Stimulated activated CD8-positive, alpha-beta memory T cell treated with anti-CD3 and anti-CD28 coated beads, Interleukin-12 subunit alpha, Interleukin-12 subunit beta, amount 100 ng/mL, for 1 hour (primary cell): Measurements from ENCODE around the gene SPDYE2B.
"Not testable (repeated sequence)": the region's sequence is repeated elsewhere in the genome, so short reads cannot be mapped to it uniquely, and the experiment has no call there.

Source experiments
- DNase-seq: peaks from one replicate; pipeline ENCODE4 v3.0.0-alpha.2; 2020; ENCODE audit warnings: low read depth

The SPDYE2B gene, protein sequence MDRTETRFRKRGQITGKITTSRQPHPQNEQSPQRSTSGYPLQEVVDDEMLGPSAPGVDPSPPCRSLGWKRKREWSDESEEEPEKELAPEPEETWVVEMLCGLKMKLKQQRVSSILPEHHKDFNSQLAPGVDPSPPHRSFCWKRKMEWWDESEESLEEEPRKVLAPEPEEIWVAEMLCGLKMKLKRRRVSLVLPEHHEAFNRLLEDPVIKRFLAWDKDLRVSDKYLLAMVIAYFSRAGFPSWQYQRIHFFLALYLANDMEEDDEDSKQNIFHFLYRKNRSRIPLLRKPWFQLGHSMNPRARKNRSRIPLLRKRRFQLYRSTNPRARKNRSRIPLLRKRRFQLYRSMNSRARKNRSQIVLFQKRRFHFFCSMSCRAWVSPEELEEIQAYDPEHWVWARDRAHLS

DNA sequence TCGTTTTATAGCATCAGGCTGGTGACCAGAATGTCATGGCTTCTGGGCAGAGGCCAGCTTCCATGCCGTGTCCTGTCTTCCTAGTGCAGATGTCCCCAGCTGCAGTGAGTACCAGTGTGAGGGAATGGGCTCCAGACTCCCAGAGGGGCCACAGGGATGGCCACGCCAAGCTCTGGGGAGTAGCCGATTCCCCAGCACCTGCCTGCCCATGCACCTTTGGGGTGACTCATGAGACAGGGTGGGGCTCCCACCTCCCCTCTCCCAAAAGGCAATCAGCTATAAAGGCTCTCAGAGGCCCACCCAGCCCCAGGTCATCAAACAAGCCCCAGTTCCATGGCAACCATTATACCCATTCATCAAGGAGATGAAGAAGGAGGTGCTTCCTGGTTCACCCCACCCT lies at the start of gene SPDYE2B:
Gene SPDYE2B, plus strand, starts transcription at position 396 of the 400 bp plus-strand sequence. CDS start 2,030 bp downstream, outside the sequence.
- DNase-seq: not testable (repeated sequence)

DNA sequence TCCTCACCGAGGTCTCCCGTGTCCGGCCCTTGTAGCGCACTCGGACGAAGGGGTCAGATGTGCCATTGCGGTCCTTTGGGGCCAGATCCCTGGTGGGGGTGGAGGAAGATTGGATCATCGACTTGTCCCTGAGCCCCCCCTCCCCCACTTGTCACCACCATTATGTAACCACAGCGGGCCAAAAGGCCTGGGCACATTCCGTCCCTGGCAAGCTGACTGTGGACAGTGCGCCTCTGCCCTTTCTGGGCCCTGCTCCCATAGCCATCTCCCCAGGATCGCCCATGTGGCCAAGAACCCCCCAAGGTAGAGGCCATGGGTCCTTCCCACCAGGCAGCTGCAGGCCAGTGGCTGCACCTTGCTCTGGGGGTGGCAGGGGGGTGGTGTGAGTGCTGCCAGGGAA lies 47.8 kb upstream of the SPDYE2B start:
- DNase-seq: not testable (repeated sequence)

DNA sequence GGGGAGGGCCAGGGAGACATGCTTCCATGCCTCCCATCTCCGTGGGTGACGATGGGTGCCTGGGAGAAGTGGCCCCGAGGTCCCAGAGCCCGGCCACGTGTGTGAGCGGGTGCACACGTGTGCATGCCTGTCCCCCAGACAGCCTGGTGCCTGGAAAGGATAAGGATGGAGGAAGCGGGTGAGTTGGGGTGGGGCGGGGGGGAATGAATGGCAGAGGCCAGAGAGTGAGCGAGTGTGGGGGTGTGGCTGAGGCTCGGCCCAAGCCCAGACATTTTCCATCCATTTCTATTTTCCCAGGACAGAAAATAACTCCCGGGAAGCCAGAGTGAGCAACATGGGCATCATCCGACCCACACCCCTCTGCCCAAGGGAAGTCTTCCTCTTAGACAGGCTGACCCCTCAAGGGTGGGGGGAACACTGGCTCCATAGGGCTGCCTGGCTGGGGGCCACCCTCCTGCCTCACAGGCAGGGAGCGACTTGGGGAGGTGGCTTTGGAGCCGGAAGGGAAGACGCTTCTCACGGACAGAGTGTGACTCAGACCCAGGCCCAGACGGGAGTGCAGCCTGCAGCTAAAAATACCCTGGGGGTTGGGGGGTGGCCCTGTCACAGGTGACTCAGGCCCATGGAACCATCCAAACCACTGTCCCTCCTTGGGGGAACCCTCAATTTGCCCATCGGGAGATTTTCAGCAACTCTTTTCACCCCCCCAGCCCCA lies 45.5 kb upstream of the SPDYE2B start:
- DNase-seq: not testable (repeated sequence)

DNA sequence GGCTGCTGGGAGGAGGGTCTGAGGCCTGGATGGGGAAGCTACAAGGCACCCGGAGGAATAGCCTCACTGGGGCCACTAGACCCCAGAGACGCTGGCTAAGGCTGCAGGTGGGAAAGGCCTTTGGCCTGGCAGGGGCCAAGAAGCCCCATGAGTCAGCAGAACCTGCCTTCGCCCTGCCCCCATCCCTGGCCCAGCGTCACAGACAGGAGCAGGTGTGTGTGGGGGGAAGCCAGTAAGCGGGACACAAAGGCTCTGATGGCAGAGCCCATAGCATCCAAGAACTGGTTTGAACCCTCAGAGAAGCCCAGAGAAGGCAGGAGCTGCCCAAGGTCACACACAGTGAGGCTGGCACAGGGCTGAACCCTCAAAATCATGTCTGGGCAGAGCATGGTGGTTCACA lies 43.3 kb upstream of the SPDYE2B start:
- not testable (repeated sequence) for DNase-seq

DNA sequence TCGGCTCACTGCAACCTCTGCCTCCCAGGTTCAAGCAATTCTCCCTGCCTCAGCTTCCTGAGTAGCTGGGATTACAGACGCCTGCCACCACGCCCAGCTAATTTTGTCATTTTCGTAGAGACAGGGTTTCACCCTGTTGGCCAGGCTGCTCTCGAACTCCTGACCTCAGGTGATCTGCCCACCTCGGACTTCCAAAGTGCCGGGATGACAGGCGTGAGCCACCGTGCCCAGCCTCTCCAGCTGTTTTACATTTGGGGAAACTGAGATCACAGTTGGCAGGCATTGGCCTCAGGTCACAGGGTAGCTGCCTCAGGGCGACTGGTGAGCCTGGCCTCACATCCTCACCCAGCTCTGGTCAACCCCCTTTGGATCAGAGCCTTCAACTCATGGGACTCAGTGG lies 40.4 kb upstream of the SPDYE2B start:
- DNase-seq: not testable (repeated sequence)

DNA sequence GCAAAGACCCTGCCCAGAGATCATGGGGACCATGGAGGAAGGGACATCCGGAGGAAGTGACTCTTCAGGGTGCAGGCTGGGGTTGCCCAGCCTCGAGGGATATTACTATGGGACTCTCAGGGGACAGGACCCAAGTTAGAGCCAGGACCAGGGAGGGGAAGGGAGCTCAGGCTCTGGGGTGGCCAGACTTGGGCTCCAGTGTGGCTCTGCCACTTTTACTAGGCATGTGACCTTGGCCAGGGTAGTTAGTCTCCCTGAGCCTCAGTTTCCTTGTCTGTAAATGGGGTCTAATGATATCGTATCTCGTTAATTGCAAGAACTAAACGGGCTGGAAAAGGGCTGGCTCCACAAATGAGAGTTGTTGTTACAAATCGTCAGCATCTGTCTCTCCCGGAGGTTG lies 39.7 kb upstream of the SPDYE2B start:
- not testable (repeated sequence) for DNase-seq

DNA sequence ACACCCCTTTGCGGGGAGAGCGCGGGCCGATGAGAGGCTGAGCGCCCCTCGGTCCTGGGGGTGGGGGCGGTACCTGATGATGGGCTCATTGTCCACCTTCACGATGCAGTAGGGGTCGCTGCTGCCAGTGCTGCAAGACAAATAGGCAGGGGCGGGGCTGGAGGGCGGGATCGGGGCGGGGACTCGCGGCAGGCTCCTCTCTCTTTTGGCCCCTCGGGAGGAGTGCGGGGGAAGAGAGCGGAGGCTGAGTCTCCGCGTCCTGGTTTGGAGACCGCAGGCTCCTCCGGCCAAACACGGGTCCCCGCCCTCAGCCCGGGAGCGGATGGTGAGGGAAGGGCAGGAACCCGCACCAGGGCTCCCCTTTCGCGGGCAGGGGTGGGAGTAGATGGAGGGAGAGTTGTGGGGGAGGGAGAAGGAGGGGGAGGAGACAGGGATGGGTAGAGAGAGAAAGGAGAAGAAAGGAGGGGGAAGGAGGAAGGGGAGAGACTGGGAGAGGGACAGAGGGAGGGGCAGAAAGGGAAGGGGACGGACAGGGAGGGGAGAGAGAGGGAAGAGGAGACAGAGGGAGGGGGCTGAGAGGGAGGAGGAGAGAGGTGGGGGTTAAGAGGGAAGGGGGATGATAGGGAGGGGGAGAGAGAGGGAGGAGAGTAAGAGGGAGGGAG lies 39.0 kb upstream of the SPDYE2B start:
- DNase-seq: not testable (repeated sequence)

DNA sequence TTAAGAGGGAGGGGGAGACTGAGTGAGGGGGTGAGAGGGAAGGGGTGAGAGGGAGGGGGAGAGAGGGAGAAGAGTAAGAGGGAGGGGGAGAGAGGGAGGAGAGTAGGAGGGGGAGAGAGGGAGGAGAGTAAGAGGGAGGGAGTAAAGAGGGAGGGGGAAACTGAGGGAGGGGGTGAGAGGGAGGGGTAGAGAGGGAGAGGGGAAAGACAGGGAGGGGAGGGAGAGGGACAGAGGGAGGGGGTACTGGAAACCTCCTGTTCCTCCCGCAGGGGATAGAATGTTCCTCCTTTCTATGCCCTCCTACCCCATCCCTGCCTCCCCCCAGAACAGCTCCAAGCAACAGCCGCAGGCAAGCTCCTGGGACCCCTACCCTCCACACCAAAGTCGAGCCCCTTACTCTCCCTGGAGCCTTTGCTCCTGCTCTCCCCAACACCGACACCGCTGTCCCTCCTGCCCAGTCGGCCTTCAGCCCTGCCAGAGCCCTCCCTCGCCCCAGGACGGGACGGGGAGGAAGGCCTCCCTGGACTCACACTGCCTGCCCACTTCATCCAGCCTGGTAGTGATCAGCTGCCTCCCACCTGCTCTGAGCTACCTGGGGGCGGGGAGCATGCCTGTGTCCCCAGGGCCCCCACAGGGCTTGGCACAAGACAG lies 38.3 kb upstream of the SPDYE2B start:
- DNase-seq: not testable (repeated sequence)

DNA sequence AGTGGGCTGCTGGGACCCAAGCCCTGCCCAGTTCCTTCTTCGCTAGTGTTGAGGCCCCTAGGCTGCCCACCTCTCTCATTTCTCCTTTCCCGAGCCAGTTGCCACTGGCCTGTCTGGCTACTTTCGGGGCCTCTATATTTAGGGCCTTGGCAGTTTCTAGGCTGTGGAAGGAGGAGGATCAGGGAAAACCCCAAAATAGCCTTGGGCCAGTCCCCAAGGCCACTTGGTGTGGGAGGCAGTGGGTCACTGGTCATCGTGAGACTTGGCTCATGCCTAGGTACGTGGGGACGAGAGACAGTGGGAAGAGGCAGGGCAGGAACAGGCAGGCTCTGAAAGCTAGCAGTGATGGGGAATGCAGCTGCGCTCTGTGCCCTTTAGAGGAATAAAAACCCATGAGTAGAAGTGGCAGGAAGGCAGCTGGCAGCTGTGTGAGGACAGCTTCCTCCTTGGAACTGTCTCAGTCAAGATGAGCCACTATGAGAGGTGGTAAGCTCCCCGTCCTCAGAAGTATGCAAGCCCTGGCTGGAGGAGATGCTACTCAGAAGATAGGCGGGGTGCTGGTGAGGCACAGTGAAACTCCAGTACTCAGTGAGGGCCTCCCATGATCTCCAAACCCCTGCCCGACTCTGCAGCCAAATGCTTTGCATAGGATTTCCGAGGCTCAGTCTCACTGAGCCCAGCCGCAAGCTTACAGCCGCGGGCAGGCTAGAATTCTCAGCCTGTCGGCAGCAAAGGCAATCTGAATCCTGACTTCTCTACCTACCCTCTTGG lies 36.4 kb upstream of the SPDYE2B start:
- DNase-seq: not testable (repeated sequence)

DNA sequence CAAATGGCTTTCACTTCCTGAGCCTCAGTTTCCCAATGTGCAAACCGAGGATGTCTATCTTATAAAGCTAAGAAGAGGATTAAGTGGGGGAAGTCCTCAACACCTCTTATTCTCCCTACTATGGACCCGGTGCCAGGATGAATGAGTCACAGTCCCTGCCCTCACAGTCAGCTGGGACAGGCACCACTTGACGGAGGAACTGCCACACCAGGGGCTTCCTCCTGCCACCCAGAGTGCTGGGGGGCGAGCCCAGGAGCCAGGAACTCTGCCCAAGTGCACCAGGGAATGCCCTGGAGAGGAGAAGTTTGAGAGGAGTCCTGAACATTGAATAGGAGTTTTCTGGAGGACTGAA lies 35.8 kb upstream of the SPDYE2B start:
- not testable (repeated sequence) for DNase-seq

DNA sequence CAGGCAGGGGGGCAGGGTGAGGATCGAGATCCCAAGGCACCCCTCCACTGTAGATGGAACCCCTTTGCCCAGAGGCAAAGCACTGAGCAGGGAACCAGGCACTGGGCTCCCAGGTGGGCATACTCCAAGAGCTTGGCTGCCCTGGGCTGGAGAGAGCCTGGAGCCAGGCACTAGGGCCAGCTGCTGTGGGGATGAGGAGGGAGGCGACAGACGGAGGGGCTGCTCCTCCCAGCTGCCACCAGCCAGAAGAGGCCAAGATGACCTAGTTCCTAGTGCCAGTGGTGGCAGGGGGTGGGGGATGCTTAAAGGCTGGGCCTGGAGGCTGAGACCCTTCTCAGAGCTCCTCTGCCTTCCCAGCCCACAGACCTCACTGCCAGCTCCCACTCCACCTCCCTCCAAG lies 35.2 kb upstream of the SPDYE2B start:
- DNase-seq: not testable (repeated sequence)

DNA sequence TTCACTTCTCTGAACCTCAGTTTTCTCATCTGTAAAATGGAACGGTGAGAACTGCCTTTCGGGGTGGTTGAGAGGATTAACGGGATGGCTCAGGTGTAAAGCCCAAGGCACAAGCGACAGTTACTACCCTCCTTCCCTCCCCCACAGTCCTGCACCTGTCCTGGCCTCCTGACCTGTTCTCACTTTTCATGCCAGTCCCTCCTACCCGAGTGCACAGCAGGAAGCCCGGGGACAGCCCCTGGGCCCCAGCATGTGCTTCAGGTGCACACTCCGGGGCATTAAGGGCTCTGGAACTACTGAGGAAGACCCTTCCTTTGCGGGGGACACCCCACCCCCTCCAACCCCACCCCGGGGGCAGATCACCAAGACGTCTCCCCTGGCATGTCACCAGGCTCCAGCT lies 34.2 kb upstream of the SPDYE2B start:
- not testable (repeated sequence) for DNase-seq

DNA sequence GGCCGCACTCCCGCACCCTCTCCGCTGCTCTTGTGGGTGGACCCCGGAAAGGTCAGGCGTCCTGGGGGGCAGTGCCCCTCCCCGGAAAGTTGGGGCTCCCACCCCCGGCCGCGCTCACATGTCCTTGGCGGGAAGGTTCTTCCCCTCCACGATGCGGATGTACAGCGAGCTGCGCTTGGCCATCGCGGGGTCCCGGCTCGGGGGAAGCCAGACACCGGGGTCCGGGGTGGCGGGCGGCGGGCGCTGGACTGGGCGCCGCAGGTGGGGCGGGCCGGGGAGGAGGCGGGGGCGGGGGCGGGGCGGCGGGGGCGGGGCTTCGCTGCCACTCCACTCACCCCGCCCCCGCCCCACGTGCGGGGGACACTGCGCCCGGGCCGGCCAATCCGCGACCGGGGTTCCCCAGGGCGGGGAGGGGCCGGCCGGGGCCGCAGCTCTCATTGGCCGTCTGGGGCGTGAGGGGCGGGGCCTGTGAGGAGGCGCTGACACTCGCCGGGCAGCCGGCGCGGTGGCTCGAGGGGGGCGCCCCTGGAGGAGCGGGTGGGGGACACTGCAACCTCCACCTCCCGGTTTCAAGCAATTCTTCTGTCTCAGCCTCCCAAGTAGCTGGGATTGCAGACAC lies 33.5 kb upstream of the SPDYE2B start, which contains the start of gene RASA4:
Gene RASA4, minus strand, starts transcription at position 250 of the 619 bp plus-strand sequence. Its CDS starts 67 bp downstream, at position 183.
- DNase-seq: not testable (repeated sequence)

DNA sequence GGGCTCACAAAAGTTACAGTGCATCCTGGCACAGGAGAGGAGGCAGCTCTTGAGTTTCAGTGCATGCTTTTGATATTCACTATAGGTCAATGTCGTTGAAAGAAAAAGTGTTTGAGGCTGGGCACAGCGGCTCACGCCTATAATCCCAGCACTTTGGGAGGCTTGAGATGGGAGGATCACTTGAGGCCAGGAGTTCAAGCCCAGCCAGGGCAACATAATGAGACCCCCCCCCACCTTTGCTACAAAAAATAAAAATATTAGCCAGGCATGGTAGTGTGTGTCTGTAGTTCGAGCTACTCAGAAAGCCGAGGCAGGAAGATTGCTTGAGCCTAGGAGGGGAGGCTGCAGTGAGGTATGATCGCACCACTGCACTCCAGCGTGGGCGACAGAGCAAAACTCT lies 32.0 kb upstream of the SPDYE2B start:
- not testable (repeated sequence) for DNase-seq

DNA sequence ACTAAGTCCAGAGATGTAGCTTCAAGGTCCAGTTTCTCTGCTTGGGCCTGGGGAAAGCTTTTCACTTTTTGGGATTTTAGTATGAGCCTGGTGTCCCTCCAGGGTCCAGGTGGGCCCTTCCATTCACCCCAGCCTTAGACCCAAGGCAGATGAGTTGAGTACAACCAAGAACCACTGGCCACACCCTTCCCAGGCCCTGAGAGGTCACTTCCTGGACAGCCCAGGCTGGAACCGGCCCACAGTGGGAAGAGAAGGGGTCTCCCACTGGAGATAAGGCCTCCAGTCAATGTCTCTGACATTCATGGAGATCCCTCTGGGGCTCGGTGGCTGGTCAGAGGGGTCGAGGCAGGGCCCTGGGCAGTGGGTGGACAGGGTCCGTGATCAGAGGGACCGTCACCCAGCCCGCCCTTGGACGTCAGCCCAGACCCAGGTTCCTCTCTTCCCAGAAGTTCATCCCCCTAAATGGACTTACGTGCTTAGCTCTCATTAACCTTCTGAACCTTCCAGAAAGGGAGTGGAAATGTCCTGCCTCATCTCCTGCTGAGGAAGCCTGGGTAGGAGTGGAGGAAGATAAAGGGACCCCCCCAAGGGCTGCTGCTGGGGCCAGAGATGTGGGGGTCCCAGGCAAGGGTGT lies 22.7 kb upstream of the SPDYE2B start:
- DNase-seq: not testable (repeated sequence)

DNA sequence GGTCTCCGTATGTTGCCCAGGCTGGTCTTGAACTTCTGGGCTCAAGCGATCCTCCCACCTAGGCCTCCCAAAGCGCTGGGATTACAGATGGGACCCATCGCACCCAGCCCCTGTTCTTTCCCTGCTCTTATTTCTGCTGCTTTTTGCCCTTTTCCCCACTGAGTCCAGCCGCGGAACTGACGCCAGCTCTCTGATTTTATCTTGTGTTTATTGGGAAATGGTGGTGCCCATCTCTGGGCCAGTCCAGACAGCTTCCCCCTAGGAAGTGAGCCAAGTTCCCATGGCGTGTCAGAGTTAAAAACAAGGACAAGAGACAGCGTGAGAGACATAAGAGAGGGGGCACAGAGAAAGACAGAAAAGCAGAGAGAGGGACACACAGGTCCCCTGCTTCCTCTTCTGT lies 19.5 kb upstream of the SPDYE2B start:
- DNase-seq: not testable (repeated sequence)

DNA sequence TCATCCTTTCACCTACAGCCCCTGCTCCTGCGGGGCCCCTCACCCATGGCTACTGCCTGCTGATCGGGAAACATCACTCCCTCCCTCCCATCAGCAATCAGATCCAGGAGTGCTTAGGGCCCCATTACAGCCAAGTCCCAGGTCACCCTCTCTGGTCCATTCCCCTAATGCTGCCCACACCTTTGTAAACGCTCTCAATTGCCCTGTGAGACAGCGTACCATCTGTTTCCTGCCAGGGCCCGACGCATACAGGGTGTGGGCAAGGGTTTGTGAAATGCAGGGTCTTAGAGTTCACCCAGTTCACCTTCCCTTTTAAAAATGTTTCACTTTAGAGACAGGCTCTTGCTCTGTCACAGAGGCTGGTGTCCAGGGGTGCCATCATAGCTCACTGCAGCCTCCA lies 15.8 kb upstream of the SPDYE2B start:
- DNase-seq: not testable (repeated sequence)

DNA sequence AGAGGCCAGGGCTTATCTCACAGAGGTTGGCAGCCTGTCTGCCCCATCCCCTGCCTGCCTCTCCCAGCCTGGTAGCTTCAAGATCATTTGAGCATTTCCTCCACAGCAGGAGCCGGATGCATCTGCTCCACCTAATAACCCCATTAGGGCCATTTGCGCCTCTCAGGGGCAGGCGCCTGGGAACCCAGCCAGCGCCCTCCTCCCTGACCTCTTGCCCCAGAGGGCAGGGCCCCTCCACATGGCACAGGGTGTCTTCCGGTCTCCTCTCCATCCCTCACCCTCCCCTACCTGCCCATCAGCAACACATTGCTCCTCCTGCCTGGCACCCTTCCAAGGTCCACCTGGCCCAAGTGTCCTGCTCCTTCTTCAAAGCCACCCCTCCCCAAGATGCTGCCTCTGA lies 14.8 kb upstream of the SPDYE2B start:
- DNase-seq: not testable (repeated sequence)

DNA sequence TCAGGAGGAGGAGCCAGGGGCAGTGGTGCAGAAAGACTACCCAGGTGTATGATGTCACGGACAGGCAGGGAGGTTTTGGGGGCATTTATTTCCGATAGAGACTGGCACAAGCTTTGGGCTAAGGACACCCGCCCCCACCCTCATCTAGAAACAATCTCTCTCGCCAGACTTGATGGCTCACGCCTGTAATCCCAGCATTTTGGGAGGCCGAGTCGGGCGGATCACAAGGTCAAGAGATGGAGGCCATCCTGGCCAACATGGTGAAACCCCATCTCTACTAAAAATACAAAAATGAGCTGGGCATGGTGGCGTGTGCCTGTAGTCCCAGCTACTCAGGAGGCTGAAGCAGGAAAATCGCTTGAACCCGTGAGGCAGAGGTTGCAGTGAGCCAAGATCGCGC lies 13.2 kb upstream of the SPDYE2B start:
- not testable (repeated sequence) for DNase-seq

DNA sequence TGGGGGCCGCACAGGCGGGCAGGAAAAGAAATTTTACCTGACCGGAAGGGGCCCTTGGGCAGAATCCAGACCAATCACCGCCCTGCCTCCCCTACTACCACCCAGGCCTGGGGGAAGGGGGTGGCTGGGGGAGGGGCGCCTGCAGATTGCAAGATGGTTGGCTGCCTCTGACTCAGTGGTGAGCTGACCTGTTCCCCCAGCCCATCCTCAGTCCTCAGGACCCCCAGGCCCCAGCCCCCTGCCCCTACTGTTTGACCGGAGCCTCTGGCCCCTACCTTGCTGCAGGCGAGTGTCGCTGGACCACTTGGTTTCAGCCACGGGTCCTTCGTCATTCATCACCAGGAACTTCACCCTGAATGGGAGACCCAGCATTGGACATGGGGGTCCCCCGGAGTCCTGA lies 11.3 kb upstream of the SPDYE2B start:
- not testable (repeated sequence) for DNase-seq
